ENCODE measurements around the gene UVSSA. TPM values are rescaled to one million over a fixed set of nuclear protein-coding genes. Genes with fewer than 3 reads are reported as not detected.

The UVSSA gene
- total RNA-seq, 1 donor from 2014 or later, result 35.2 TPM

DNA sequence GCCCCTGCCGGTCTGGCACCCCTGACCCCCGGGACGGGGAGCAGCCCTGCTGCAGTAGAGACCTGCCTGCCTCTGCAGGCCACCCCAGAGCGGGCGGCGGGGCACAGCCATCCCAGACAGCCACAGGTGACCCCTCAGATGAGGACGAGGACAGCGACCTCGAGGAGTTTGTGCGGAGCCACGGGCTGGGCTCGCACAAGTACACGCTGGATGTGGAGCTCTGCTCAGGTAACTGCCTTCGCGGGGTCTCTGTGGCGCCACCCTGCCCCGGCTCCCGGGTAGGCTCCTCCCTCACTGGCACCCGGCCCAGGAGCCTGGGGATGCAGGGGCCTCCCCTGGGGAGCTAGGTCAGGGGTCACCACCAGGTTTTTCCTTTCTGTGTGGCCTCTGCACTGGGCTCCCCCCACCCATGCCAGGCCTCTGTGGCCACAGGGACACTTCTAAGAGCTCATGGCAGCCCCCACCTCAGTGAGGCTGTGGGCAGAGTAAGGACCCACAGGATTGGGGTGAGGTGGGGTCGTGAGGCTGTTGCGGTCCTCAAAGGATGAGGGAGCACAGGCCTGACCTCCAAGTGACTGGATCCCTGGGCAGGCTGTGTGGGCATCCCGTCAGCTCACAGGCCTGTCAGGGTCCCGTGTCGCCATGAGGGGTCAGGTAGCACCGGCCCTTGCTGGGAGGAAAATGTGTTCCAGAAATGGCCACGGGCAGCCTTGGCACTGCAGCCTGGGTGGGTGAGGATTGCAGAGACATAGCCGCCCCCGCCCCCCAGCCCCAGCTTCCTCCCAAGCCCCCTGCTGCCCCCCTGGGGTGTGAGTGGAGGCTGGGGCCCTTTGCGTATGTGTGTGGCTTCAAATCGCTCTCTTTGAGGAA lies 6.4 kb downstream of the UVSSA start:
- no peak for DNase-seq
- H3K27ac Mint-ChIP-seq, result no peak overlapping the region
- H3K4me3 Mint-ChIP-seq, result no peak overlapping the region
- ChIA-PET POLR2A (no interaction called here), CTCF (interaction anchor here (1.0 to 2.4 kb wide), 3 partner anchors 222 to 276 kb away, joined by 3 to 12 read pairs (median 3); no protein-coding TSS in a partner anchor)
- no peaks in the 10 kb centered on the region for H3K9me3 Mint-ChIP-seq
- no peak for ATAC-seq (ENCODE audit: low read depth)
- no peaks in the 10 kb centered on the region for H3K27me3 Mint-ChIP-seq
- intact Hi-C loops (cut with micrococcal nuclease), result no loop called here
- peaks cover 23% of the 10 kb centered on the region for H3K36me3 Mint-ChIP-seq (ENCODE audit: low read depth)
- TF ChIP-seq, protein P1, sequence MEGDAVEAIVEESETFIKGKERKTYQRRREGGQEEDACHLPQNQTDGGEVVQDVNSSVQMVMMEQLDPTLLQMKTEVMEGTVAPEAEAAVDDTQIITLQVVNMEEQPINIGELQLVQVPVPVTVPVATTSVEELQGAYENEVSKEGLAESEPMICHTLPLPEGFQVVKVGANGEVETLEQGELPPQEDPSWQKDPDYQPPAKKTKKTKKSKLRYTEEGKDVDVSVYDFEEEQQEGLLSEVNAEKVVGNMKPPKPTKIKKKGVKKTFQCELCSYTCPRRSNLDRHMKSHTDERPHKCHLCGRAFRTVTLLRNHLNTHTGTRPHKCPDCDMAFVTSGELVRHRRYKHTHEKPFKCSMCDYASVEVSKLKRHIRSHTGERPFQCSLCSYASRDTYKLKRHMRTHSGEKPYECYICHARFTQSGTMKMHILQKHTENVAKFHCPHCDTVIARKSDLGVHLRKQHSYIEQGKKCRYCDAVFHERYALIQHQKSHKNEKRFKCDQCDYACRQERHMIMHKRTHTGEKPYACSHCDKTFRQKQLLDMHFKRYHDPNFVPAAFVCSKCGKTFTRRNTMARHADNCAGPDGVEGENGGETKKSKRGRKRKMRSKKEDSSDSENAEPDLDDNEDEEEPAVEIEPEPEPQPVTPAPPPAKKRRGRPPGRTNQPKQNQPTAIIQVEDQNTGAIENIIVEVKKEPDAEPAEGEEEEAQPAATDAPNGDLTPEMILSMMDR (IDR thresholded peaks at IDR 0.05), result no peak
- peaks cover 17% of the 10 kb centered on the region for H3K4me1 Mint-ChIP-seq

DNA sequence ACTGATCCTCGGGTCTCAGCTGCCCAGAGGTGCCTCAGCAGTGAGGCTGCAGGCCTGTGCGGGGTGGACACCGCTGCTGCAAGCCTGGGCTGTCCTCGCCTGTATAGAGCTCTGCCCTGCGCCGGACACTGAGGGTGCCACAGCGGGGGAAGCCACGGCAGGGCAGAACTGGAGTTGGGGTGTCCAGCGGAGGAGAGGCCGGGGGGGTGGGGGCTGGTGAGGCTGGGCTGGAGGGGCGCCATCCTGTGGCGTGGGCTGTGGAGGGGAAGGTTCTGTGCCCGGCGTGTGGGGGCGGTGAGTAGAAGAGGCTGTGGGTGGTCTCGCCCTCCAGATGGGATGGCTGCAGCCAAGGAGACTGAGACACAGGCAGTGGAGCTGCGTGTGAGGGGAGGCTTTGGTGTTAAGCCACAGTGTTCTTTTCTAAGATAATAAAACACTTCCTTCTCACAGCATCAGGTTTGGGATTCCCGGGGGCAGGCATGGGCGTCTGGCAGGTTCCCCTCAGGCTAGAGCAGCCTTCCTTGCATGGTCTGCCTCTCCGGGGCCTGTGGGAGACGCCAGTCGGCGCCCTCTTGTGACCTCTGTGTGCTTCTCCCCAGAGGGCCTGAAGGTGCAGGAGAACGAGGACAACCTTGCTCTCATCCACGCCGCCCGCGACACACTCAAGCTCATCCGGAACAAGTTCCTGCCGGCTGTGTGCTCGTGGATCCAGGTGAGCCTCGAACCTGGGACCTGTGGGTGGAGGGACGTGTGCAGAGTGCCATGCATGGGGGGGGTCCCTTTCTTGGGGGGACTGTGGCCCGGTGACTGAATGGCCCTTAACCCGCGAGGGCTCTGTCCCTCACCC lies 7.4 kb downstream of the UVSSA start:
- peaks cover 28% of the 10 kb centered on the region for H3K36me3 Mint-ChIP-seq (ENCODE audit: low read depth)
- DNase-seq, result no peak
- intact Hi-C loops (cut with micrococcal nuclease), result no loop called here

DNA sequence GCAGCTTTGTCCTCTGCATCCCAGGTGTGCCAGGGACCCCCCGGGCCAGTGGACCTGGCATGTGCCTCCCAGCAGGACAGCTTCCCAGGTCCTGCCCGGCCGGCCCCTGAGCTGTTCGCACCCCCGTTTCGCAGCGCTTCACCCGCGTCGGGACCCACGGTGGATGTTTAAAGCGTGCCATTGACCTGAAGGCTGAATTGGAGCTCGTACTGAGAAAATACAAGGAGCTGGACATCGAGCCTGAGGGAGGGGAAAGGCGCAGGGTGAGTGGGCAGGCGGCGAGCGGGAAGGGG lies 7.9 kb downstream of the UVSSA start:
- POLR2A ChIA-PET, result interaction anchor here (0.6 to 0.7 kb wide), 2 partner anchors 326 to 1715 kb away, joined by 3 to 4 read pairs; no protein-coding TSS in a partner anchor
- no peak overlapping the region for H3K27ac Mint-ChIP-seq

More for the DNA sequence above, 7.4 kb downstream of the UVSSA start:
- no peak overlapping the region for H3K4me3 Mint-ChIP-seq
- H3K9me3 Mint-ChIP-seq, result no peaks in the 10 kb centered on the region
- TF ChIP-seq, protein P1 (IDR thresholded peaks at IDR 0.05), result no peak
- ChIA-PET CTCF (interaction anchor here (0.9 to 2.5 kb wide), 4 partner anchors 223 to 277 kb away, joined by 3 to 12 read pairs (median 8); no protein-coding TSS in a partner anchor), POLR2A (interaction anchor here (0.6 to 0.7 kb wide), 2 partner anchors 327 to 1715 kb away, joined by 3 to 4 read pairs; no protein-coding TSS in a partner anchor)
- no peaks in the 10 kb centered on the region for H3K27me3 Mint-ChIP-seq
- H3K27ac Mint-ChIP-seq, result no peak overlapping the region
- peaks cover 9% of the 10 kb centered on the region for H3K4me1 Mint-ChIP-seq
- no peak for ATAC-seq (ENCODE audit: low read depth)

DNA sequence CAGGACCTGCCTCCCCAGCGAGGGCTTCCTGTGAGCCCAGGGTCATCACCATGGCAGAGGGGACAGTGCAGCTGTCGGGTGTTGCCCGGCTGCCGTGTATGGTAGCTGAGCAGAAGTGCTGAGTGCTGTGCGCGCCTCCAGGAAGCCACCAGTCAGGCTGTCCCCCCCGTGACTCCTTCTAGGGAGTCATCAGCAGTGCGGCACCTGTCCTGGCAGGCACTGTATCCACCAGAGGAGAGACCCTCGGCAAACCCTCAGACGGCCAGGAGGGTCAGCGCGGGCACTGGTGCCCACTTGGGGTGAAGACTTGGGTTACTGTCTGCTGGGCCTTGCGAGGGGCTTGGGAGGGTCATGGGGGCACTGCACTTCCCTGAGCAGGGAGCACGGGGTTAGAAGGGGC lies 8.4 kb downstream of the UVSSA start:
- ChIA-PET POLR2A (no interaction called here), CTCF (interaction anchor here (1.0 to 2.5 kb wide), 3 partner anchors 22 to 276 kb away, joined by 3 to 11 read pairs (median 4); no protein-coding TSS in a partner anchor)
- H3K27me3 Mint-ChIP-seq, result no peaks in the 10 kb centered on the region
- H3K4me1 Mint-ChIP-seq, result peaks cover 9% of the 10 kb centered on the region
- no peak for ATAC-seq (ENCODE audit: low read depth)
- TF ChIP-seq, protein P1 (IDR thresholded peaks at IDR 0.05), result no peak
- H3K9me3 Mint-ChIP-seq, result no peaks in the 10 kb centered on the region
- H3K27ac Mint-ChIP-seq, result no peak overlapping the region
- H3K36me3 Mint-ChIP-seq (ENCODE audit: low read depth), result peaks cover 25% of the 10 kb centered on the region
- DNase-seq, result no peak
- intact Hi-C loops (cut with micrococcal nuclease), result no loop called here
- H3K4me3 Mint-ChIP-seq, result no peak overlapping the region

More for the DNA sequence above, 7.9 kb downstream of the UVSSA start:
- CTCF ChIA-PET, result interaction anchor here (0.9 to 2.5 kb wide), 4 partner anchors 22 to 277 kb away, joined by 3 to 11 read pairs (median 4); no protein-coding TSS in a partner anchor
- H3K36me3 Mint-ChIP-seq (ENCODE audit: low read depth), result peaks cover 26% of the 10 kb centered on the region
- H3K4me3 Mint-ChIP-seq, result no peak overlapping the region
- DNase-seq, result no peak
- no peaks in the 10 kb centered on the region for H3K27me3 Mint-ChIP-seq
- intact Hi-C loops (cut with micrococcal nuclease), result no loop called here
- ATAC-seq (ENCODE audit: low read depth), result no peak
- H3K9me3 Mint-ChIP-seq, result no peaks in the 10 kb centered on the region
- H3K4me1 Mint-ChIP-seq, result peaks cover 9% of the 10 kb centered on the region
- TF ChIP-seq, protein P1 (IDR thresholded peaks at IDR 0.05), result no peak
